Measurements from ENCODE around the gene CACNA1D.
"Not testable (repeated sequence)": the region's sequence is repeated elsewhere in the genome, so short reads cannot be mapped to it uniquely, and the experiment has no call there.

The CACNA1D gene

GRCh38 chr3:53616971-53617892, 122.8 kb downstream of the CACNA1D start:
- no peak for DNase-seq (ENCODE audit: low read depth in 2 of 2)

DNA sequence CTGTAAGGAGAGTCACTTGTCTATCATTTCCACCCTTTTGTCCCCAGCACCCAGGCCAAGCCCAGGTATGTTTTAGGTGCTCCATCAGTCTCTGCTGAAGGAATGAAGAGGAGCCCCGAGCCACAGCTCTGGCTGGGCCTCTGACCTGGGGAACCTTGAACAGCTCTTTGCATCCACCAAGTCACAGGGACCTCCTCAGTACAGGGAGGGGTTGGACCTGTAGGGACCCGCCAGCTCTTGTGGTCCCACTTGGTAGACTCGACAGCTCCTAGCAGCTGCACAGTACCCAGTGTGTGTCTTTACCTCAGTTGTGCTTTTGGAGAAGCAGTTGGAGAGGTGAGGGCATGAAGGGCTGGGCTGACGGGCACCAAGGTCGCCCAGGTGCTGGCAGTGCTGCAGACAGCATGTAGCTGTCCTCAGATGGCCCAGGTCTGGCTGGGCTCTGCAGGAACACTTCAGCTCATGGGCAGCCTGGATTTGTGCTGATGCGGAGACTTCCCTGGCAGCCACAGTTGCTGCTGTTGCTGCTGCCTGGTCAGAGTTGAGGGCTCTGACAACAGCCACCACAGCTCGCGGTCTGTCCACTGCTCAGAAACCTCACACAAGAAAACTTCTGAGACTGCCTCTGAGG, 123.6 kb downstream of the CACNA1D start:
- no peak for DNase-seq (ENCODE audit: low read depth in 2 of 2)

GRCh38 chr3:53618524-53618906, 124.1 kb downstream of the CACNA1D start:
- no peak for DNase-seq (ENCODE audit: low read depth in 2 of 2)

DNA sequence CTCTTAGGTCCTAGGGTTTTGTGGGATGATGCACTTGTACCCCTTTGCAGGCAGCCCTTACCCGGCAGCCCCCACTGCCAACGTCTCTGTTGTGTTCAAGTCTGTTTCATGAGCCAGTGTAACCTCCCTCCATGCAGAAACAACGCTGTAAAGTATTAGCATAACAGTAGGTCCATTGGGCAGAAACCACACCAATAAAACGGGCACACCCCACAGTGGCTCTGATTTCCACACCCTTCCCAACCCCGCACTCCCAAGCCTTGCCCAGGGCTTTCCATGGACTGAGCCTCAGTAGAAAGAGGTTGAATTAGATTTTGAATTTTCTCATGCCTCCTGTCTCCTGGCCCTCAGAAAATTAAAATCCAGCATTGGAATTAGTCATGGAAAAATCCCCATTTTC, 124.5 kb downstream of the CACNA1D start:
- DNase-seq (ENCODE audit: low read depth in 2 of 2), result no peak

DNA sequence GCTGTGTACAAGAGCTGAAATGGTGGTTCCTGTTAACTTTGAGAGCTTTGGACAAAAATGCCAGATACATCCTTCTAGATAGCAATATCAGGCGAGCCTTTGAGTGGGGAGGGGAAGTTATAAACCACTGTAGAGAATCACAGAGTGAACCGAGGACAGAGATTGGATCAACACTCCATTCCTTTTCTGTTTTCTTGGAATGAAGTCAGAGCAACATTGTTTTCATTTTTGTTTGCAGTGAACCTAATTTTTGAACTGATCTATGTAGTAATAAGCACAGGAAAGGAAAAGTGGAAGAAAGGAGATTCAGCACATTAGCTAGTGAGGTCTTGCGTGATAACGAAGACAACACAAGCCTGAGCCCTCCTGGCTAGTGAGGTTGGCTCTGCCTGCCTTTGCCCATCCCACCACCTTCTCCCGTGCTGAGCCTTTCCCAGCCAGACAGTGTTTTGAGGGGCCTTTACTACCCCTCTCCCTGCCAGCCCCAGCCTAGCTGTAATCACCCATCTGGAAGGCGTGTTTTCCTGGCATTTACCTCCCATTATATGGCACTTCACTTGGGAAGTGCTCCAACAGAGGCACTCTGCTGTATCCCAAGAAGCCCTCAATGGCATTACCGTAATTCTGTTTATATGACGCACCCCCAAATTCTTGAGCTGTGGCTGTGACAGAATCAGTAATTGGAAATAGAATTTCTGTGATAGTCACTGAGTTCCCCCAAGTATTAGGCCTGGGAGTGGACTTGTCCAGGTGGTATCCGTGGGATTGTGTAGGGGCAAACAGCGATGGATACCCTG, 129.8 kb downstream of the CACNA1D start:
- DNase-seq (ENCODE audit: low read depth in 2 of 2), result no peak

DNA sequence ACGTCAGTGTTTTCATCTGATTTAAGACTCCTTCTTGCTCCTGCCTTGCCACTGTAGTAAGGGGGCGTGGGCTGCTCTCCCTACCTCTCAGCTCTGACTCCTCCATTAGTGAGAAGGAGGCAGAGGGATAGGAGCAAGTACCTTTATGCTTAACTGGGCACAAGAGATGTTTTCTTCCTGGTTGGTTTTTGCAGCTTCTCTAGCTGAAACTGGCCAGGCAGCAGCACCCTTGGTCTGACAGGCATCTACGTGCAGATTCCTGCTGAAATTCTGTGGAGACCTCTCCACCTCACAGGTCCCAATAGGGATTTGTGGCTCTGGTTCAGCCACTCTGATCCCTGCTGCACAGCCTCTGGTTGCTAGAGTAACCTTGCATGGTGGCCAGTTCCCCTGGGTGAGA, 132.5 kb downstream of the CACNA1D start:
- no peak for DNase-seq (ENCODE audit: low read depth in 2 of 2)

DNA sequence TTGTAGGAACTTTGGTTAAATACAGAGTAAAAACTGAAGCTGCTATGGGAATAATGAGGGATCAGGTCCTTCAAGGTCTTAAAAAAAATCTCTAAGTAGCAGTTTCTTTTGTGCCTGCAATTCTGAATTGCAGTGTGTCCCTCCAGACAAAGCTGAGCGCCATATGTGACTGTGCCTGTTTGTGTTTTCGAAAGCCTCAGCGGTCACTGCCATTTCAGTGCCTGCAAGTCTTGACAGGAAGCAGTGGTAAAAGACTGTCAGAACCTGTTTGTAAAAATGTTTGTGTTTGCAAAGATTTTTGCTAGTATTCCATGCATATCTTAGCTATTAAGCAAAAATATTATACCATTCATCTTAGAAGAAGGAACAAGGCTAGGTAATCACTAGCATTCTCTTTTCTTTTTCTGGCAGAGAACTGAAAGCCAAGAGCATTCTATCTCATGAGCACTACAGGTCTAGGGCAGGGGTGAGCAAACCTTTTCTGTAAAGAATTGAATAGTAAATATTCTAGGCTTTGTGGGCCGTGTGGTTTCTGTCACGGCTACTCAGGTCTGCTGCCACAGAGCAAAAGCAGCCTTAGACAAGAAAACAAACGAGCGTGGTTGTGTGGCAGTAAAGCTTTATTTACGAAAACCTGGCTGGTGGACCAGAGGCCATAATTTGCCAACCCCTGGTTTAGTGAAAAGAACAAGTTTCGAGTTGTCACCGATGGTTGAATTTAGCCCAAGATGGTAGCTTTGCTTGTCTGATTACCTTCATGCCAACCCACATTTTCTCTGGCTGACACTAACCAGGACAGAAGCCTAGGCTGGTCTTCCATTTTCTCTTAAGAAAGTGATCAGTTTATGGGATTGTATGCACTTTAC, 134.4 kb downstream of the CACNA1D start:
- no peak for DNase-seq (ENCODE audit: low read depth in 2 of 2)

DNA sequence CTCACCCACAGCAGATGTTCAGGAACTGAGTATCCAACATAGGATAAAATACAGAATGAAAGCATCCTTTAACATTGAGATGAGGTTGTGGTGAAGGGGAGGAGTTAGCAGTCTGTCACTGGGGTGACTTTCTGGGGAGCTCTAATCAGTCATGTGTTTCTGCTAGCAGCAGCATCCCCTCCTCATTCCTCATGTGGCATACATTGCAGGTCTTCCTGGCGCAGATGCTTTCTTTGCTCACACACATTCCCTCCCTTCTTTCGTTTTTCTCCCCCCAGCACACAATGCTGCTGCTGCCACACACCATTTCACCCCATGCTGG, 135.0 kb downstream of the CACNA1D start:
- no peak for DNase-seq (ENCODE audit: low read depth in 2 of 2)

- no peak for DNase-seq (ENCODE audit: low read depth in 2 of 2)
Measured at GRCh38 chr3:53630547-53630946, 136.1 kb downstream of the CACNA1D start.

DNA sequence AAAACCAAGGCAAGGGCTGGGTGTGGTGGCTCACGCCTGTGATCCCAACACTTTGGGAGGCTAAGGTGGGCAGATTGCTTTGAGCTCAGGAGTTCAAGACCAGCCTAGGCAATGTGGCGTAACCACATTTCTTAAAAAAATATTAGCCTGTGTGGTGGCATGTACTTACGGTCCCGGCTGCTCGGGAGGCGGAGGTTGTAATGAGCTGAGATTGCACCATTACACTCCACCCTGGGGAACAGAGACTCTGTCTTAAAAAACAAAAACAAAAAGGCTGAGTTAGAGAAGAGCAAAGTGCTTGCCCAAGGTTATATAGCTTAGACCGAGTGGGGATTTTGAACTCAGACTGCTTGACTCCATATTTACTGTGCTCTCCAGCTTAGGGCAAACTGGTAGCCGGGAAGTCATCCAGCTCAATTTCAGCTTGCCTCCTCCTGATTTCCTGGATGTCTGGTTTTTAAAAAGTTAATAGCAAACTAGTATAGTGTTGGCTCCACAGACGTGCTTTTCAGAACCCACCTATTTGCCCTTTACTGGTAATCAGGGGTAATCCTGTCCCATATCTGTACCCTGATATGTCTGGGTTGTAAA, 138.9 kb downstream of the CACNA1D start:
- no peak for DNase-seq (ENCODE audit: low read depth in 2 of 2)

DNA sequence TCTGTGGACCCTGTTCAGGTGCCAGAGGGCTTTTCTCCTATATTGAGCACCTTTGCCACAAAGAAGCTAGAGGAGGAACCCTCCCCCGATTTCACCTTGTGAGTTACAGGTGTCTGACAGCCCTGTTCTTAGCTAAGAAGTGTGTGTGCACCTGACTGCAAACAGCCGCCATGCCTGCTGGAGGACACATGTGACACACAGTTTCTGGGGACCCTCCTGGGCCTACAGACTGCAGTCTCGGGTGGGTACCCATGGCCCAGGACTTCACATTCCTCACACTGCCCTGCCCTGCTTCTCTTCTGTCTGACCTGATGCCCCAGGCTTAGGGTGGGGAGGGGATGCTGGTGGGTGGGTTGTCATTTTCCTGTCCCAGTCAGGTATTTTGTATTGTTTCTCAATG, 140.6 kb downstream of the CACNA1D start:
- no peak for DNase-seq (ENCODE audit: low read depth in 2 of 2)

DNA sequence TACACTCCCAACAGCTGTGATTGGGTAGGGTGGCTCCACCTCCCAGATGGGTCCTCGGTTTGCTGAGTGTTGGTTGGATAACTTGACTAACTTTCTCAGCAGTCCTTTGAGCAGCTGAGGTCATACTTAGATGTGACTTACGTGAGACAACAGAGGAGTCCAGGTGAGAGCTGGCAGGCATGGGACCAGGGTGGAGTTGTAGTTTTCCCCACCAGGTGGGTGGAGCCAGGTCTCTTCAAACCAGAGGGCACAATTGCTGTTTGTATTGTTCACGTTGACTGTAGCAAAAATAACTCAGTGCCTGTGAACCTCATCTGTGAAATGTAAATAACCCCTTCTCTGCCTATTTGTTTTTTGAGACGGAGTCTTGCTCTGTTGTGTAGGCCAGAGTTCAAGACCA, 144.4 kb downstream of the CACNA1D start:
- not testable (repeated sequence) for DNase-seq (ENCODE audit: low read depth in 2 of 2)

DNA sequence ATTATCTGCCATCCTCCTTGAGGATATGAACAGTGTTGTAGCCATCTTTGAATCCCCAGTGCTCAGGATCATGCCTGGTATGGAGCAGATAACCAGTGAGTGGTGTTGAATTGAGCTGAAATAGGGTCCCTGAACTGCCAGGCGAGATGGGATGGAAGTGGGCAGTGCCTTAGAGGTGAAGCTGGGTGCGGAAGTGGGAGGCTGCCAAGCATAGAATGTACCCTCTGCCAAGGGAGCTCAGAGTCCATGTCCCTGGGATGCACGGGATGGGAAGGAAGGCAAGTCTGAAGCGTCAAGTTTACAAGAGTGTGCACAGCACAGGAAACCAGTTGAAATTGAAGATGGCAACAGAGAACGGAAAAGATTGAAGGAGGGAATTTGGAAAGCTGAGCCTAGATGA, 147.0 kb downstream of the CACNA1D start:
- no peak for DNase-seq (ENCODE audit: low read depth in 2 of 2)

GRCh38 chr3:53642211-53642610, 147.8 kb downstream of the CACNA1D start:
- no peak for DNase-seq (ENCODE audit: low read depth in 2 of 2)

DNA sequence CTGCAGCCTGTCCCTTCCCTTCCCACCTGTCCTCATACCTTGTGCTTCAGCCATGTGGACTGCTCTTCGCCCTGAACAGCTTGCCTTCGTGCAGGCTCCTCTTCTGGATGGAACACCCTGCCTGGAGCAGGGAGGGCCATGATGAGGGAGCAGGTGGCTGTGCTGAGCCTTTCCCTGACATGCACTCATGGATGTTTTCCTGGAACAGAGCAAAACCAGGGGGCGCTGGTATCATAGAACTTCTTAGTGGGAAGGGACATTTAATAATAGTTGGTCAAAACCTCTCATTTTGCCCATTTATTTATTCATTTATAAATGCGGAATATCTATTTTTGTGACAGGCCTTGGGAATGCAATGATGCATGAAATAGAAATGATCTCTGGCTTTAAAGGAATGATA, 149.3 kb downstream of the CACNA1D start:
- no peak for DNase-seq (ENCODE audit: low read depth in 2 of 2)

- DNase-seq (ENCODE audit: low read depth in 2 of 2), result no peak
Measured at GRCh38 chr3:53645754-53646153, 151.3 kb downstream of the CACNA1D start.

DNA sequence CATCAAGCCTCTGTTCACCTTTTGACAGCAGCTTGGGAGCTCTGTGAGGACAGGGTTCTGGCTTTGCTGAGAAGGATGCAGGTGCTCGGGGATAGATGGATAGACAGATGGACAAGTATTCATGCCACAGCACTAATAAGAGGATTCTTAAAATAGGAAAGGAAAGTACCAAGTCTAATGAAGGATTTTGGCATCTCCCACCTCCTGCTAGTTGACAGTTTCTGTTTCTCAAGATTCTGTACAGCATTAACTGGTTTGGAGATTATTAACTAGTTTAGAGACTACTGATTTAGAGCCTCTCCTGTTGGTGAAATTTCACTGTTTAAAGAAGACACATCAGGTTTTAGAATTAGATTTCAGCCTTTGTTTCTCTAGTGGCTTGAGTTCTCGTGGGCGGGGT, 152.3 kb downstream of the CACNA1D start:
- no peak for DNase-seq (ENCODE audit: low read depth in 2 of 2)

DNA sequence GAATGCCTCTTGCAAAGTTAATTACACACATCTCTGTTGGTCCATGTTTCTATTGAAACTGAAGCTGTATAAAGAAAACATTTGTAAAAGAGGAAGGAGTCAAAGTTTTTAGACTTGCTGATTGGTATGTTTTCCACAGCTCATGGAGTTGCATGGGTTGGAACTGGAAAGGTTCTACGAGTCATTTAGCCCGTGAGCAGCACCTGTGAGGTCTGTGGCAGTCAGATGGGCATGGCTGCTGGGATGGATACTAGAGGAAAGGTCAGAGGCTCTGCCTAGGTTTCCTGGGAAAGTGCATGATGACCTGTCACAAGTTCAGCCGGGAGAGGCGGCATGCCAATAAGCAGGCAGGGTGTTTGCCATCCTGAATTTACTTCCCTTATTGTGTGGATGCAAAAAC, 155.4 kb downstream of the CACNA1D start:
- DNase-seq (ENCODE audit: low read depth in 2 of 2), result no peak

DNA sequence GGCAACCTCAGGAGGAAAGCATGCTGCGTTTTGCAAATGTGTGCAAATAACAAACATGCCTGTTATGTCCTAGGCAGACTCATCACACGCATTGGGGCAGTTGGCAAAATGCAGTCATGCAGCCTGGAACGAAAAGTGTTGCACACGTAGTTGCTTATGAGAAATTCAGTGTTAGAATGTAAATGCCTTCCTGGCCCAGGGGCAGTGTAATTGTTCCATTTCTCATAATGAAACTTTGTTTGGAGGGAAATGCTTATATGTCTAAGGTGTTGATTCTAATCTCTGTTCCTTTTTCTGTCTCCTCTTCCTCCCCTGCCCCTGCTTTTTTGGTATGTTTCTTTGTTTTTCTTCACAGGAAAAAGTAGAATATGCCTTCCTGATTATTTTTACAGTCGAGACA, 156.0 kb downstream of the CACNA1D start:
- peak in 1 of 2 donors; percentile 8 for DNase-seq (ENCODE audit: low read depth in 2 of 2)

DNA sequence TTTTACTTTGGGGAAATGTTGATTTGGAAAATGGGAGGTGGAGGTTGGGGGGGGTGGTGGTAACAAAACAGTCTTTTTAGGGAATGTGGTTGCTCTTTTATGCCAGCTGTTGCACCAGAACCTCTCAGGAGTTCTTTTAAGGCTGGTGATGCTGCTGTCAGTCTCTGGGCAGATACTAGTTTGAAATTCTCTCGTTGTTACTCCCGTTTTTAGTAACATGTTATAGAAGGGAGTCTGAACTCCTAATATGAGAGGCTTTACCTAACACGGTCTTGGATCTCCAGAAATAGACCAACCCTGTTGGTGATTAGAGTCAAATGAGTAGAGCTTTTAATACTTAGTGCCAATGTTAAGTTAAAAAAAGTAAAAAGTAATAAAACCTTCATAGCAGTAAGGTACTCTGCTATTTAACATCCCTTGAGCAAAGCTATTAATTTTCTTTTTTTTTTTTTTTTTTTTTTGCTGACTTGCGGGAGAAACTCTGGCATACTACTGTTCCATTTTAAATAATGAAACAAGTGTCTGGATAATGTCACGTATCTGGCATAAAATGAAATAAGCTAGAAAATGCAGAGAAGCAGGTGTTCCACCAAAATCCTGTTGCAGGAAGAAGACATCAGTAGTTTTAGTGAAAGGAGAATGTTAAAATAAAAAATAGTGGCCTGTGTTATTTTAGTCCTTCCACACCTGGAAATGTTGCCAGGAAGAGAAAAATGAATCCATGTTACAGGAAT, 156.7 kb downstream of the CACNA1D start:
- no peak for DNase-seq (ENCODE audit: low read depth in 2 of 2)

DNA sequence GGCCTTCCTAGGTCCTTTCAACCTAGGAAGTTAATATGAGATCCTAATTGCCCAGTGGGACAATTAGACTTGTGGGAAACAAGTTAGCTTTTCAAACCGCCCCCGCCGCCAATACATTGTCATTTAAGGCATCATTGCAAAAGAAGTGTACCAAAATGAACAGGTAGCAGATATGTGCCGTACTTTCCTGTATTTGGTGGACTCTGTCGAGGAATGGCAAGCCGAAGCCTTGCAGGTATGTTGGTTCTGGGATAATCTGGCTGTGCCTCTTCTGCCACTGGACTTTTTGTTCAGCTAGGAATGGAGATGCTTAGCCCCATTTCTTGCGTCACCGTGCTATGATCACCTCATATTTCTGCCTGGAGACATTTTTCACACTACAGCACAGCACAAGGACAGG, 157.5 kb downstream of the CACNA1D start:
- no peak for DNase-seq (ENCODE audit: low read depth in 2 of 2)

Data from stimulated activated CD8-positive, alpha-beta memory T cell treated with anti-CD3 and anti-CD28 coated beads, Interleukin-2, amount 100 ng/mL, for 48 hours (primary cell).